Kidney (tissue), 14 donors: ENCODE measurements around the gene TOMM20. TPM values are rescaled to one million over a fixed set of nuclear protein-coding genes. Genes with fewer than 3 reads are reported as not detected.

Experiments
- DNase-seq, 5 donors: peaks; one replicate each; pipeline ENCODE4 v3.0.0-alpha.2; 2013 to 2020
- FAIRE-seq: peaks from 2 replicates; lab custom pipeline; 2012; peaks lifted over from hg19 to GRCh38; lab: Jason Lieb, UNC
- H3K27ac ChIP-seq, 2 donors: one replicate each; pipeline ENCODE4 v1.7.0; 2013; ENCODE audit warnings: low read depth in 2 of 2, low read length in 2 of 2, inconsistent platforms in 1 of 2
- H3K27me3 ChIP-seq: one replicate; pipeline ENCODE4 v1.7.1; 2013; ENCODE audit warnings: low read length, inconsistent platforms; ENCODE audit not compliant: control insufficient read depth, insufficient read depth
- H3K36me3 ChIP-seq, 3 donors: one replicate each; pipeline versions ENCODE4 v1.7.0 to v1.7.1; 2013; ENCODE audit warnings: low read length in 3 of 3, control low read depth in 1 of 3, inconsistent platforms in 1 of 3; ENCODE audit not compliant: insufficient read depth in 3 of 3, control insufficient read depth in 2 of 3
- H3K4me1 ChIP-seq, 3 donors: one replicate each; pipeline versions ENCODE4 v1.7.0 to v1.7.1; 2013; ENCODE audit warnings: low read length in 3 of 3, inconsistent platforms in 1 of 3, low read depth in 1 of 3; ENCODE audit not compliant: control insufficient read depth in 2 of 3, insufficient read depth in 2 of 3
- H3K4me3 ChIP-seq, 3 donors: one replicate each; pipeline versions ENCODE4 v1.7.0 to v1.8.1; 2013; ENCODE audit warnings: low read length in 3 of 3, control low read depth in 1 of 3, inconsistent platforms in 1 of 3
- H3K9ac ChIP-seq, 3 donors: one replicate each; pipeline versions ENCODE4 v1.7.0 to v1.7.1; 2013; ENCODE audit warnings: low read length in 3 of 3, control low read depth in 1 of 3, inconsistent platforms in 1 of 3
- H3K9me3 ChIP-seq, 3 donors: one replicate each; pipeline versions ENCODE4 v1.7.0 to v1.7.1; 2013; ENCODE audit warnings: low read length in 3 of 3, control low read depth in 1 of 3, inconsistent platforms in 1 of 3; ENCODE audit not compliant: control insufficient read depth in 2 of 3, insufficient read depth in 1 of 3
- intact Hi-C: fragments of 100-400 bp; cut with DNase I; formaldehyde crosslinking; loops from one replicate; pipeline ENCODE4 v1.11.1; 2022
- polyA plus RNA-seq: library from polyadenylated mRNA; stranded (reverse); fragments of 350-450 nt; fragmentation: Illumina TruSeq; extraction: RNeasy Lipid Tissue Mini Kit (QIAGEN cat#74804); gene quantifications from one replicate; pipeline ENCODE4 v1.2.3, GENCODE V29; 2014; ENCODE audit warnings: low read depth, low replicate concordance; ENCODE audit not compliant: insufficient read depth
- total RNA-seq: library from RNA; stranded (reverse); fragmentation: NEBNext Ultra II Directional; extraction: Animal tissue kit (Norgen Biotek cat#: 25700); gene quantifications from one replicate; pipeline ENCODE4 v1.2.1, GENCODE V29; 2021
- TF ChIP-seq, protein P1 (sequence below): IDR thresholded peaks from 3 replicates; pipeline ENCODE4 v1.5.1; 2012; ENCODE audit warnings: mild to moderate bottlenecking, moderate library complexity, borderline replicate concordance; ENCODE audit not compliant: insufficient read depth; ENCODE audit errors: extremely low read depth
- donor health status: control.
- donor health status: control.
- donor health status: control.
- donor health status: control.
- donor health status: control.
- donor health status: DM: yes; HTN: yes; CAD: no.
- donor health status: Normal renal cell carcinoma (clear cell type).

The TOMM20 gene
- total and polyA plus RNA-seq, 2 donors from 2014 or later: 96.4 to 102 TPM

DNA sequence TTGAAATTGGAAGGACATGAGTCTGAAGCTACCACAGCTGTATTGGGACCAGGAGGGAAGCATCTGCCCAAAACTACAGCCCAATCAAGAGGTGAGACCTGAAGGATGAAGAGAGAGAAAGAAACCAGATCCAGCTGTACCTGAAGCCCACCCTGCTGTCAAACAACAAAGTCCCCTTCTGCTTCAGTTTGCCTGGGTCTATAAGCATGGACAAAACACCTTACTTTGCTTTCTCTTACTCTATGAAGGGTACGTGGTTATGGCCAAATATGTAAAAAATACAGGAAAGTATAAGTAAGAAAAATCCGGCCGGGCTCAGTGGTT, 26.4 kb downstream of the TOMM20 start:
- intact Hi-C loops: no loop called here
- no peaks in the 10 kb centered on the region for H3K36me3 ChIP-seq
- FAIRE-seq: no peak

DNA sequence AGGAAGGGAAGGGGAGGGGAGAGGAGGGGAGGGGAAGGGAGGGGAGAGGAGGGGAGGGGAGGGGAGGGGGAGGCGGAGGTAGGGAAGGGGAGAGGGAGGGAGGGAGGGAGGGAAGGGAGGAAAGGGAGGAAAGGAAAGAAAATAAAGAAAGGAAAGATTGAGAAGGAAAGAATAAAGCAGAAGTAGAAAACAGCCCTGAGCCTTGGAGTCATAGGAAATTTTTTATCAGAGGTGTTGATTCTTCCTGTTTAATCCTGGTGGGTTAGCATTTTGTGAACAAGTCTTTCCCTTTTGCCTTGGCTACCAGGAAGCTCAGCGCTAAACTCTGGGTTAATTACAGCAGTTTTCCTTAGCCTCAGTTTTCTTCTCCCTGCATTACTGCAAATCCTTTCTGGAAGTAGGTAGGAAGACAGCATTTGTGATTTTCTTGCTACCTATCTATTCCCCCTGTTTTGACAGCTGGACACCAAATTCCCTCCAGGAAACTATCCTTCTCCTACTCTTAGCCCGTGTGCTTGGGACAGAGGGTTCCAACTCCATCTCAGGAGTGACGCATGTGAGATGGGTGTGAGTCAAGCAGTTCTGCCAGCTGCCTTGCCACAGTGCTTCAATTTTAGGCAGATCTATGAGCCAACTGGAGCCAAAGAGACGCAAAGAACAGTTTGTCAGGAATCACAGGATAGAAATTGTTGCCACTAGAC, 26.9 kb downstream of the TOMM20 start:
- Histone ChIP-seq H3K4me1 (peaks cover 0 to 9% (median 0%) of the 10 kb centered on the region in 3 donors), H3K9me3 (no peaks in the 10 kb centered on the region), H3K4me3 (no peak overlapping the region), H3K27me3 (no peaks in the 10 kb centered on the region), H3K9ac (no peak overlapping the region), H3K36me3 (no peaks in the 10 kb centered on the region), H3K27ac (no peak overlapping the region)
- FAIRE-seq (no peak), DNase-seq (no peak)
- TF ChIP-seq, protein P1, sequence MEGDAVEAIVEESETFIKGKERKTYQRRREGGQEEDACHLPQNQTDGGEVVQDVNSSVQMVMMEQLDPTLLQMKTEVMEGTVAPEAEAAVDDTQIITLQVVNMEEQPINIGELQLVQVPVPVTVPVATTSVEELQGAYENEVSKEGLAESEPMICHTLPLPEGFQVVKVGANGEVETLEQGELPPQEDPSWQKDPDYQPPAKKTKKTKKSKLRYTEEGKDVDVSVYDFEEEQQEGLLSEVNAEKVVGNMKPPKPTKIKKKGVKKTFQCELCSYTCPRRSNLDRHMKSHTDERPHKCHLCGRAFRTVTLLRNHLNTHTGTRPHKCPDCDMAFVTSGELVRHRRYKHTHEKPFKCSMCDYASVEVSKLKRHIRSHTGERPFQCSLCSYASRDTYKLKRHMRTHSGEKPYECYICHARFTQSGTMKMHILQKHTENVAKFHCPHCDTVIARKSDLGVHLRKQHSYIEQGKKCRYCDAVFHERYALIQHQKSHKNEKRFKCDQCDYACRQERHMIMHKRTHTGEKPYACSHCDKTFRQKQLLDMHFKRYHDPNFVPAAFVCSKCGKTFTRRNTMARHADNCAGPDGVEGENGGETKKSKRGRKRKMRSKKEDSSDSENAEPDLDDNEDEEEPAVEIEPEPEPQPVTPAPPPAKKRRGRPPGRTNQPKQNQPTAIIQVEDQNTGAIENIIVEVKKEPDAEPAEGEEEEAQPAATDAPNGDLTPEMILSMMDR: no peak
- intact Hi-C loops: no loop called here

More for the DNA sequence above, 26.4 kb downstream of the TOMM20 start:
- Histone ChIP-seq H3K4me3 (no peak overlapping the region), H3K27me3 (no peaks in the 10 kb centered on the region), H3K4me1 (peaks cover 0 to 9% (median 0%) of the 10 kb centered on the region in 3 donors), H3K9me3 (no peaks in the 10 kb centered on the region), H3K9ac (no peak overlapping the region), H3K27ac (no peak overlapping the region)
- peak in 1 of 5 donors; percentile 5 for DNase-seq
- TF ChIP-seq, protein P1: no peak

DNA sequence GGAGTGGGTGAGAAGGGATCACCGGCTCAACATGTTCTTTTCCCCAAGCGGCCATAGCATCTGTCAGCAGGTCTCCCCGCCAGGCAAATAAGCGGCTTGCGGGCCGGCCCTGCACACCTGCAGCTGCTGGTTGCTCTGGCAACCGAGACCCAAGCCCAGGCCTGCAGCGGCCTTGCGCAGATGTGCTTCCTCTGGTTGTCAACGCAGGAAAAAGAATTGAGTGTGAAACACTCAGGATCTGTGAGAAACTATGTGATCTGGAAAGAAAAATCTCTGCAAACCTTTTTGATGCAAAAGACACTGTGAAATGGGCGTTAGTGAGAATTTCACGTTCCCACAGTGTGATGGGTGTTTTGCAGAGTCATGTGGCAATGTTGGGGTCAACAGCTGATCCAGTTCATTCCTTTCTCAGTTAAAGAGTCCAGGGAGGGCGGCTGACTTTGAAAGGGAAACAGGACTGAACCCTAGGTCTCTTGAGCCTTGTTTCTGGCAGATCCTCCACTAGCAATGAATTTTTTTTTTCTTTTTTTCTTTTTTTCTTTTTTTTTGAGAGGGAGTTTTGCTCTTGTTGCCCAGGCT, 28.4 kb downstream of the TOMM20 start:
- intact Hi-C loops: no loop called here
- DNase-seq: peak in 3 of 5 donors; percentile 10 to 38 (median 33)

More for the DNA sequence above, 28.4 kb downstream of the TOMM20 start:
- TF ChIP-seq, protein P1: no peak
- Histone ChIP-seq H3K9ac (no peak overlapping the region), H3K27me3 (no peaks in the 10 kb centered on the region), H3K36me3 (no peaks in the 10 kb centered on the region), H3K4me3 (no peak overlapping the region), H3K9me3 (no peaks in the 10 kb centered on the region), H3K4me1 (peaks cover 0 to 9% (median 0%) of the 10 kb centered on the region in 3 donors), H3K27ac (no peak overlapping the region)
- FAIRE-seq: no peak
